Upper lobe of right lung (tissue), 1 donor: Measurements from ENCODE around the gene L2HGDH. TPM values are rescaled to one million over a fixed set of nuclear protein-coding genes. Genes with fewer than 3 reads are reported as not detected.

Experiments
- ATAC-seq: fragments of 200-7000 bp; cut with Tn5 transposase; one replicate; pipeline ENCODE4 v1.9.1; 2020; ENCODE audit warnings: mild to moderate bottlenecking, moderate library complexity
- DNase-seq: peaks from one replicate; pipeline ENCODE4 v3.0.0-alpha.2; 2020
- H3K27ac ChIP-seq: fragments of 200-600 bp; one replicate; pipeline ENCODE4 v1.8.0; 2022
- H3K27me3 ChIP-seq: fragments of 200-600 bp; one replicate; pipeline ENCODE4 v1.8.0; 2022; ENCODE audit warnings: mild to moderate bottlenecking
- H3K36me3 ChIP-seq: fragments of 200-600 bp; one replicate; pipeline ENCODE4 v1.8.0; 2022
- H3K4me1 ChIP-seq: fragments of 200-600 bp; one replicate; pipeline ENCODE4 v1.8.0; 2022
- H3K4me3 ChIP-seq: fragments of 200-600 bp; one replicate; pipeline ENCODE4 v1.8.0; 2022; ENCODE audit warnings: mild to moderate bottlenecking
- H3K9me3 ChIP-seq: fragments of 200-600 bp; one replicate; pipeline ENCODE4 v1.8.0; 2022
- CTCF ChIP-seq: fragments of 200-600 bp; IDR thresholded peaks from one replicate; pipeline ENCODE4 v1.8.0; 2022; ENCODE audit warnings: antibody characterized with exemption
- intact Hi-C: fragments of 100-400 bp; cut with DNase I; formaldehyde crosslinking; loops from one replicate; pipeline ENCODE4 v1.11.0; 2022
- long read RNA-seq: library from polyadenylated mRNA; unstranded; transcript quantifications from one replicate; pipeline ENCODE4 v2.0.0, GENCODE V29; 2021
- total RNA-seq: library from RNA; stranded (reverse); fragmentation: NEBNext Ultra II Directional; extraction: Animal tissue kit (Norgen Biotek cat#: 25700); gene quantifications from one replicate; pipeline ENCODE4 v1.2.1, GENCODE V29; 2021
- donor health status: DM: no; HTN: yes; CAD: no; lungs with severe emphysema.

L2HGDH gene
- total RNA-seq, result 4.5 TPM
- long read RNA-seq, partial matches to known transcripts, result 0 of 2 reads
- long read RNA-seq, other reads (novel, unspliced or antisense), result 2 of 2 reads

GRCh38 chr14:50311972-50312733 is at the start of gene L2HGDH, which contains the start of gene DMAC2L:
Gene L2HGDH, minus strand, starts transcription at chr14:50312229. Its CDS starts 79 bp downstream, at chr14:50312150.
Gene DMAC2L, plus strand, starts transcription at chr14:50312324. Its CDS starts 9,164 bp downstream, at chr14:50321488.
- Histone ChIP-seq H3K27me3 (no peaks in the 10 kb centered on the region), H3K4me3 (peak within 1 kb of the TSS; percentile 68), H3K27ac (peak within 1 kb of the TSS; percentile 94), H3K4me1 (peaks cover 17% of the 10 kb centered on the region), H3K36me3 (no peaks in the 10 kb centered on the region), H3K9me3 (no peaks in the 10 kb centered on the region)
- intact Hi-C loops, result no loop called here
- TF ChIP-seq CTCF, result no peak
- ATAC-seq (peak; percentile 99), DNase-seq (peak; percentile 97)

- peaks cover 19% of the 10 kb centered on the region for H3K4me1 ChIP-seq
- peaks cover 18% of the 10 kb centered on the region for H3K36me3 ChIP-seq
- no peak for TF ChIP-seq CTCF
- DNase-seq, result no peak
- H3K27ac ChIP-seq, result no peak overlapping the region
- ATAC-seq, result no peak
- H3K9me3 ChIP-seq, result no peaks in the 10 kb centered on the region
- H3K27me3 ChIP-seq, result no peaks in the 10 kb centered on the region
- H3K4me3 ChIP-seq, result no peak overlapping the region
- intact Hi-C loops, result no loop called here
Observed at GRCh38 chr14:50360851-50361250, 48.8 kb upstream of the L2HGDH start.

- Histone ChIP-seq H3K36me3 (peaks cover 18% of the 10 kb centered on the region), H3K27me3 (no peaks in the 10 kb centered on the region), H3K4me1 (peaks cover 19% of the 10 kb centered on the region), H3K4me3 (no peak overlapping the region), H3K27ac (no peak overlapping the region), H3K9me3 (no peaks in the 10 kb centered on the region)
- no peak for DNase-seq
- no peak for ATAC-seq
- TF ChIP-seq CTCF, result no peak
- intact Hi-C loops, result no loop called here
Observed at GRCh38 chr14:50360093-50360492, 48.1 kb upstream of the L2HGDH start.

- TF ChIP-seq CTCF, result no peak
- intact Hi-C loops, result no loop called here
- DNase-seq (no peak), ATAC-seq (no peak)
- Histone ChIP-seq H3K4me3 (no peak overlapping the region), H3K9me3 (no peaks in the 10 kb centered on the region), H3K27me3 (no peaks in the 10 kb centered on the region), H3K4me1 (peaks cover 18% of the 10 kb centered on the region), H3K27ac (no peak overlapping the region), H3K36me3 (peaks cover 18% of the 10 kb centered on the region)
Observed at GRCh38 chr14:50359631-50360030, 47.6 kb upstream of the L2HGDH start.

GRCh38 chr14:50357753-50358395 is 45.8 kb upstream of the L2HGDH start:
- Histone ChIP-seq H3K4me3 (no peak overlapping the region), H3K27me3 (no peaks in the 10 kb centered on the region), H3K9me3 (no peaks in the 10 kb centered on the region), H3K27ac (no peak overlapping the region), H3K4me1 (no peaks in the 10 kb centered on the region), H3K36me3 (peaks cover 18% of the 10 kb centered on the region)
- intact Hi-C loops, result no loop called here
- no peak for ATAC-seq
- no peak for DNase-seq
- TF ChIP-seq CTCF, result no peak
